Naive B cell (primary cell): ENCODE data around the gene FAAP20. TPM values are rescaled to one million over a fixed set of nuclear protein-coding genes. Genes with fewer than 3 reads are reported as not detected.
A peak's percentile ranks its signal among the peaks of the same experiment; 100 is the strongest.

Experiments
- ATAC-seq, 2 donors: fragments of 150-1000 bp; cut with Tn5 transposase; 2 replicates each; pipeline ENCODE4 v1.10.0; 2021; ENCODE audit warnings: low read depth in 2 of 2, mild to moderate bottlenecking in 2 of 2, moderate library complexity in 2 of 2
- DNase-seq: peaks from one replicate; pipeline ENCODE4 v3.0.0; 2022
- H3K27ac Mint-ChIP-seq, 6 donors: one replicate each; pipeline ENCODE4 v1.8.0; 2020 to 2022; ENCODE audit warnings: mild to moderate bottlenecking in 6 of 6, mixed read lengths in 6 of 6, moderate library complexity in 5 of 6, inconsistent platforms in 2 of 6
- H3K27me3 Mint-ChIP-seq, 3 donors: one replicate each; pipeline ENCODE4 v1.8.0; 2021 to 2022; ENCODE audit warnings: mixed read lengths in 3 of 3, mild to moderate bottlenecking in 1 of 3
- H3K36me3 Mint-ChIP-seq, 2 donors: one replicate each; pipeline ENCODE4 v1.8.0; 2020 to 2022; ENCODE audit warnings: mixed read lengths in 2 of 2, inconsistent platforms in 1 of 2, mild to moderate bottlenecking in 1 of 2
- H3K4me1 Mint-ChIP-seq, 3 donors: one replicate each; pipeline ENCODE4 v1.8.0; 2020 to 2022; ENCODE audit warnings: mixed read lengths in 3 of 3, inconsistent platforms in 1 of 3, mild to moderate bottlenecking in 1 of 3, moderate library complexity in 1 of 3
- H3K4me3 Mint-ChIP-seq, 8 donors: one replicate each; pipeline ENCODE4 v1.8.0; 2020 to 2022; ENCODE audit warnings: mild to moderate bottlenecking in 8 of 8, mixed read lengths in 8 of 8, moderate library complexity in 8 of 8, inconsistent platforms in 2 of 8
- H3K9me3 Mint-ChIP-seq, 7 donors: one replicate each; pipeline ENCODE4 v1.8.0; 2020 to 2022; ENCODE audit warnings: mixed read lengths in 7 of 7, mild to moderate bottlenecking in 5 of 7, inconsistent platforms in 2 of 7, moderate library complexity in 1 of 7
- polyA plus RNA-seq, 6 donors: library from polyadenylated mRNA; unstranded; fragments of 300-500 nt; fragmentation: Illumina TruSeq; gene quantifications; one replicate each; pipeline ENCODE4 v1.2.3, GENCODE V29; 2021; ENCODE audit warnings: low read depth in 6 of 6

Gene FAAP20
- polyA plus RNA-seq, 6 donors from 2014 or later, result 67.1 to 90.7 (median 77.7) TPM

GRCh38 chr1:2172012-2172411 is 22.6 kb downstream of the FAAP20 start:
- H3K27me3 Mint-ChIP-seq, result no peaks in the 10 kb centered on the region
- peaks cover 0 to 11% (median 3%) of the 10 kb centered on the region in 3 donors for H3K4me1 Mint-ChIP-seq
- no peak overlapping the region for H3K4me3 Mint-ChIP-seq
- H3K36me3 Mint-ChIP-seq, result peaks cover 0 to 6% of the 10 kb centered on the region in 2 donors
- no peak overlapping the region for H3K27ac Mint-ChIP-seq
- DNase-seq (no peak), ATAC-seq (no peak)
- H3K9me3 Mint-ChIP-seq, result no peaks in the 10 kb centered on the region

- Mint-ChIP-seq H3K4me3 (no peak overlapping the region), H3K4me1 (peaks cover 0 to 11% (median 0%) of the 10 kb centered on the region in 3 donors), H3K9me3 (no peaks in the 10 kb centered on the region), H3K27me3 (no peaks in the 10 kb centered on the region), H3K27ac (peak overlapping the region in 1 of 6 donors; percentile 82), H3K36me3 (peaks cover 0 to 6% of the 10 kb centered on the region in 2 donors)
- no peak for ATAC-seq
- DNase-seq, result no peak
Measured at GRCh38 chr1:2170211-2170610, 24.4 kb downstream of the FAAP20 start.

DNA sequence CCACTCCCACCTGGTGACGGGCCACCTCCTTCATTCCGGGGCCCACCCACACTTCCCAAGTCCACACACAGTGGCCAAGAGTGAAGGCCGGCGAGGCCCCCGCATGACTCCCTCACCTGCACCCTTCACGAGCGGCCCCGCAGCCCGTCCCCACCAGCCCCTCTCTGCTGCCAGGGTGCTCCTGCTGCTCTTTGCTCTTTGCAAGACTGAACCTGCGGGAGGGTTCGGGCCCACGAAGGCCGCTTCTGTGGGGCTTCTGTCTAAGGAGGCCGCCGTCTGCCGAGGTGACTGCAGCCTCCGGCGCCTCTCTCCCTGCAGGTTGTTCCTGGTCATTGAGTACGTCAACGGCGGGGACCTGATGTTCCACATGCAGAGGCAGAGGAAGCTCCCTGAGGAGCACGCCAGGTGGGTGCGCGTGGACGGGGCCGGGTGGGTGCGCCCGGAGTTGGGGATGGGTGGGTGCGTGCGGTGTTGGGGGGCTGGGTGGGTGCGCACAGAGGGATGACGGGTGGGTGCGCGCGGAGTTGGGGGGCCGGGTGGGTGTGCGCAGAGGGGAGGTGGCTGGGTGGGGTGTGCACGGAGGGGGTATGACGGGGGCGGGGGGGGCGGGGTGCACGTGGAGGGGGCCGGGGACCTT is 25.3 kb downstream of the FAAP20 start:
- Mint-ChIP-seq H3K36me3 (peaks cover 0 to 6% of the 10 kb centered on the region in 2 donors), H3K9me3 (no peaks in the 10 kb centered on the region), H3K27ac (no peak overlapping the region), H3K4me1 (peaks cover 0 to 6% (median 0%) of the 10 kb centered on the region in 3 donors), H3K4me3 (no peak overlapping the region), H3K27me3 (no peaks in the 10 kb centered on the region)
- no peak for ATAC-seq
- DNase-seq, result no peak

DNA sequence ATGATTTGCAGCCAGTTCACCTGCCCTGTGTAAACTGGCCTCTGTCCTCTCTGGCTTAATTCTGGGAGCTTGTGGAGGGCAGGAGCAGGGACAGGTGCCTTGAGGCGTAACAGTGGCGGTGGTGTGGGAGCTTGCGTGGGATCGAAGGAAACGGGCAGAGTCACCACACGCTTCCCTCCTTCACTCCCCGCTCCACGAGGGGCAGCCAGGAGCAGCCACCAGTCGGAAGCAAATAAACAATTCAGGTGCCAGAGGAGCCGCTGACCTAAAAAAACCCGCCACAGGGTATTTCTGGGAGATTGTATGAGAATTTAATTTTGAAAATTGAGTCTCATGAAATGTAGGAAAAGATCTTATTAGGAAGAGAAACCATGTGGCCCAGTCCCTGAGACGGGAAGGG is 26.0 kb downstream of the FAAP20 start:
- Mint-ChIP-seq H3K36me3 (peaks cover 0 to 6% of the 10 kb centered on the region in 2 donors), H3K27ac (peak overlapping the region in 1 of 6 donors; percentile 38), H3K4me1 (no peaks in the 10 kb centered on the region), H3K4me3 (no peak overlapping the region), H3K9me3 (no peaks in the 10 kb centered on the region), H3K27me3 (no peaks in the 10 kb centered on the region)
- ATAC-seq (no peak), DNase-seq (no peak)

GRCh38 chr1:2168090-2168489 is 26.5 kb downstream of the FAAP20 start:
- no peaks in the 10 kb centered on the region for H3K4me1 Mint-ChIP-seq
- no peak overlapping the region for H3K27ac Mint-ChIP-seq
- no peak overlapping the region for H3K4me3 Mint-ChIP-seq
- peaks cover 0 to 4% (median 0%) of the 10 kb centered on the region in 7 donors for H3K9me3 Mint-ChIP-seq
- ATAC-seq, result no peak
- H3K36me3 Mint-ChIP-seq, result peaks cover 3 to 8% of the 10 kb centered on the region in 2 donors
- no peaks in the 10 kb centered on the region for H3K27me3 Mint-ChIP-seq
- DNase-seq, result no peak

DNA sequence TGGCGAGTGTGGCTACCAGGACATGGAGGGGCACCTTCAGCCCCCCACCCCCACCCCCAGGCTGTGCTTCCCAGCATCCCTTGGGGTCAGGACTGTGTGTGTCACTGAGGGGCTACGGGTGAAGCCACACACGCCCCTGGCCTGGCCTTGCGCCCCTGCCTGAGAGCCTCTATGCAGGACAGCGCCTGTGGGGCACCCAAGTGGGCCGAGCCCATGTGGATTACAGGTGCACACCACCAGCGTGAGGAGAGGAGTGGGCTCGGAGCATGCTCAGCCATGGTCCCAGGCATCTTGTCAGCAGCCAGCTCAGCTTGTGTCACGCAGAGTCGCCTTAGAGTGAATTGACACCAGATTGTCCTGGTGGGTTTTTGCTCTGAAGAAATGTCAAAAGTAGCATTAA is 27.9 kb downstream of the FAAP20 start:
- H3K9me3 Mint-ChIP-seq, result peaks cover 0 to 5% (median 0%) of the 10 kb centered on the region in 7 donors
- no peak overlapping the region for H3K4me3 Mint-ChIP-seq
- H3K36me3 Mint-ChIP-seq, result peaks cover 9 to 13% of the 10 kb centered on the region in 2 donors
- no peak for DNase-seq
- H3K27me3 Mint-ChIP-seq, result no peaks in the 10 kb centered on the region
- H3K27ac Mint-ChIP-seq, result no peak overlapping the region
- H3K4me1 Mint-ChIP-seq, result no peaks in the 10 kb centered on the region
- ATAC-seq, result no peak

GRCh38 chr1:2166254-2166653 is 28.3 kb downstream of the FAAP20 start:
- DNase-seq, result no peak
- H3K27ac Mint-ChIP-seq, result no peak overlapping the region
- no peaks in the 10 kb centered on the region for H3K27me3 Mint-ChIP-seq
- H3K36me3 Mint-ChIP-seq, result peaks cover 9 to 13% of the 10 kb centered on the region in 2 donors
- no peak for ATAC-seq
- no peaks in the 10 kb centered on the region for H3K4me1 Mint-ChIP-seq
- H3K9me3 Mint-ChIP-seq, result peaks cover 0 to 5% (median 0%) of the 10 kb centered on the region in 7 donors
- no peak overlapping the region for H3K4me3 Mint-ChIP-seq

DNA sequence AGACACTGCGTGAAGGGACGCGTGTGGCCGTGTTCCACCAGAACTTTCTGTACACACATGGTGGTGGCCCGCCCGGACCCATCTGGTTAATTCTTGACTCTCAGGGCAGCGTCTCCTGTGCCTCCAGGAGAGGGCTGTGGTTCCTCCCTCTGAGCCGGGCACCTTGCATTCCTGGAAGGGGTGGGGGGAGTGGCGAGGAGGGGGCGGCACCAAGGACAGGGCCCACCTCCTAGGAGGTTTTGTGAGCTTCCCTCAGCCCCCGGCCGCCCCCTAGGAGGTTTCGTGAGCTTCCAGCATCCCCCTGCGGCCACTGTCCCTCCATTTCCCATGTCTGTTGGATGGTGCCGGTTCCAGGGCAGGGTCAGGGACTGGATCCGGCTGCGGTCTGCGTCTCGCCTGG is 28.9 kb downstream of the FAAP20 start:
- DNase-seq (no peak), ATAC-seq (no peak)
- H3K4me1 Mint-ChIP-seq, result no peaks in the 10 kb centered on the region
- no peak overlapping the region for H3K27ac Mint-ChIP-seq
- H3K9me3 Mint-ChIP-seq, result peaks cover 0 to 5% (median 0%) of the 10 kb centered on the region in 7 donors
- H3K27me3 Mint-ChIP-seq, result no peaks in the 10 kb centered on the region
- peaks cover 9 to 13% of the 10 kb centered on the region in 2 donors for H3K36me3 Mint-ChIP-seq
- no peak overlapping the region for H3K4me3 Mint-ChIP-seq

DNA sequence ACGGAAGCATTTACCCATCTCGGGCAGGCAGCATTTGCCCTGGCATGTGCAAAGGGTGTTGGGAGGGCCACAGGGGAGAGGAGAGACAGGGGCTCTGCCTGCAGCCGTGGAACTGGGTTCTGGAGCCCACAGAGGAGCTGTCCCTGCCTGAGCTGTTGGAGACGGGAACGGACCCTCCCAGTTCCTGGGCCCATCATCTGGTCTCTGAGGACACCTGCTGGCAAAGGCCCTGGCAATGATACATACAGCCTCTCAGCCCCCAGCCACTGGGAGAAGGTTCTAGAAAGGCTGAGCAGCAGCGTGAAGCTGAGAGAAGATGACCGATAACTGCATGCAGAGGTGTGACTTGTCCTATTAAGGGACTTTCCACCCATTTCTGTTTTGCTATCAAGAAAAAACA is 31.4 kb downstream of the FAAP20 start:
- Mint-ChIP-seq H3K9me3 (peaks cover 0 to 5% (median 0%) of the 10 kb centered on the region in 7 donors), H3K27me3 (no peaks in the 10 kb centered on the region), H3K27ac (peak overlapping the region in 2 of 6 donors; percentile 16 to 56), H3K4me1 (no peaks in the 10 kb centered on the region), H3K36me3 (peaks cover 18 to 20% of the 10 kb centered on the region in 2 donors), H3K4me3 (no peak overlapping the region)
- no peak for ATAC-seq
- DNase-seq, result no peak

DNA sequence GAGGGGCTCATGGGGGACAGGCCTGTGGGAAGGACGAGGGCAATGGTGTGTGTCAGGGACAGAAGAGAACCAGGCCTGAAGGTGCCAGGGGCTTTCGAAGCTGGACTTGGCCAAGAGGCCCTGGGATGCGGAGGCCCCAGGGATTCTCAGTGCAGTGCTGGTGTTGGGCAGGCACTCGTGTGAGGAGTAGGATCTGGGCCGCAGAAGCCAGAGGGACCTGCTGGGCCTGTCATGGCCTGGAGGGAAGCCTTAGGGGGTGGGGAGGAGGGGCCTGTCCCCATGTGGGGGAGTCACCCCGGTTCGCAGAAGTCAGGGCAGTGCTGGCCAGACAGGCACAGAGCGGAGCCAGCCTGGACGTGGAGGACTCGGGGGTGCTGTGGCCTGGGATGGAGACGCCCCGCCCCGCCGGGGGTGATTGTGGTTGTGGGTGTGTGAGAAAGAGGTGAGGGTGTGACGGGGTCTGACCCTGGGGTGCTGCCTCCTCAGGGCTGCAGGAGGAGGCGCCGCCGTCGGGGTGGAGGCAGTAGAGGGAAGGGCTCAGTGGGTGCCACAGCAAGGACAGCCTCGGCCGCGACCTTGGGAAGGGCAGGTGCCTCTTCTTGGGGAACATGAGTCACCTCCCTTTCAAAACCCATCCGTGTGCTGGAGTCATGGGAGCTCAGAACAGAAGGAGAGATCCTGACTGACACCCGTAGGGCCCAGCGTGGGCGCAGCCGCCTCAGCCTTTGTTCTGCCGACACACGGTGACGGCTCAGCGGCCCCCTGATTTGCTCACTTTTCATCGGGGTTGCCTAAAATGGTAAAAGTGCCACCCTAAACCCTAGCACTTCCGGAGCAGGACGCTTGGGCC is 33.9 kb downstream of the FAAP20 start:
- Mint-ChIP-seq H3K27ac (peak overlapping the region in 1 of 6 donors; percentile 76), H3K4me3 (no peak overlapping the region), H3K36me3 (peaks cover 28 to 33% of the 10 kb centered on the region in 2 donors), H3K9me3 (peaks cover 0 to 5% (median 0%) of the 10 kb centered on the region in 7 donors), H3K27me3 (no peaks in the 10 kb centered on the region), H3K4me1 (no peaks in the 10 kb centered on the region)
- ATAC-seq (no peak), DNase-seq (no peak)

- H3K27ac Mint-ChIP-seq, result no peak overlapping the region
- H3K27me3 Mint-ChIP-seq, result no peaks in the 10 kb centered on the region
- no peak for ATAC-seq
Measured at GRCh38 chr1:2159124-2159523, 35.4 kb downstream of the FAAP20 start.

DNA sequence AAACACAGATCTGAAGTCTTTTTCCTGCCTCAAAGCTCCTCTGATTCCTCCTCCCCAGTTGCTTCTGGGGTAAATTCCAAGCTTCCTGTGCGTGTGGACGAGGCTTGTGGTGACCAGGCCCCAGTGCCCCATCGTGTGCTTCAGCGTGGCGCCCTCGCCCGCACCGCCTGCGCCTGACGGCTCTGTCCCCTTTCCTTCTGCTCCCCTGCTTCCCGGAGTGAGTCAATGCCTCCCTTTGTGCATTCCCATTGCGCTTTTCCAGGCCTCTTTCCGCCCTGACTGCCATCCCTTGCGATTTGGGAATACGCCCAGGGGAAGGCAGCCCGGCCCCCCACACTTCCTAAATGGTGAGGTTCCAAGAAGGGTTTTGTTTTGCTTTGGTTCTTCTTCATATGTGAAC is 36.3 kb downstream of the FAAP20 start:
- DNase-seq (no peak), ATAC-seq (no peak)
- H3K27ac Mint-ChIP-seq, result no peak overlapping the region
- H3K36me3 Mint-ChIP-seq, result peaks cover 34 to 45% of the 10 kb centered on the region in 2 donors
- H3K9me3 Mint-ChIP-seq, result peaks cover 0 to 8% (median 0%) of the 10 kb centered on the region in 7 donors
- peaks cover 0 to 7% (median 0%) of the 10 kb centered on the region in 3 donors for H3K4me1 Mint-ChIP-seq
- no peaks in the 10 kb centered on the region for H3K27me3 Mint-ChIP-seq
- H3K4me3 Mint-ChIP-seq, result no peak overlapping the region

More at GRCh38 chr1:2159124-2159523, 35.4 kb downstream of the FAAP20 start:
- Mint-ChIP-seq H3K4me1 (peaks cover 0 to 7% (median 0%) of the 10 kb centered on the region in 3 donors), H3K36me3 (peaks cover 36 to 45% of the 10 kb centered on the region in 2 donors), H3K9me3 (peaks cover 0 to 10% (median 0%) of the 10 kb centered on the region in 7 donors), H3K4me3 (no peak overlapping the region)
- DNase-seq, result no peak

GRCh38 chr1:2157856-2158255 is 36.7 kb downstream of the FAAP20 start:
- H3K4me1 Mint-ChIP-seq, result peaks cover 0 to 7% (median 0%) of the 10 kb centered on the region in 3 donors
- no peak for ATAC-seq
- no peak for DNase-seq
- no peak overlapping the region for H3K4me3 Mint-ChIP-seq
- H3K36me3 Mint-ChIP-seq, result peaks cover 32 to 41% of the 10 kb centered on the region in 2 donors
- no peak overlapping the region for H3K27ac Mint-ChIP-seq
- H3K9me3 Mint-ChIP-seq, result peaks cover 0 to 8% (median 0%) of the 10 kb centered on the region in 7 donors
- H3K27me3 Mint-ChIP-seq, result no peaks in the 10 kb centered on the region

DNA sequence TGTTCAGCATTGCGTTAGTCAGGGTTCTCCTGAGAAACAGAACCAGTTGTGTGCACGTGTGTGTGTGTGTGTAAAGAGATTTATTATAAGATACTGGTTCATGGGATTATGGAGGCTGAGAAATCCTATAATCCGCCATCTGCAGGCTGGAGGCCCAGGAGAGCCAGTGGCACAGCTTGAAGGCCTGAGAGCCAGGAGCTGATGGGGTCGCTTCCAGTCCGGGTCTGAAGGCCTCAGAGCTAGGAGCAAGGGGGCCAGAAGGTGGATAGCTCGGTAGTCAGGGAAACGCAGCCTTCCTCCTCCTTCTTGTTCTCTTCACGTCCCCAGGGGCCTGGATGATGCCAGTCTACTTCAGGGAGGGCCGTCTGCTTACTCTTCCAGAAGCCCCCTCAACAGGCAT is 37.7 kb downstream of the FAAP20 start:
- no peak for DNase-seq
- H3K4me1 Mint-ChIP-seq, result peaks cover 0 to 7% (median 0%) of the 10 kb centered on the region in 3 donors
- peaks cover 0 to 8% (median 0%) of the 10 kb centered on the region in 7 donors for H3K9me3 Mint-ChIP-seq
- no peak for ATAC-seq
- no peaks in the 10 kb centered on the region for H3K27me3 Mint-ChIP-seq
- no peak overlapping the region for H3K27ac Mint-ChIP-seq
- peaks cover 32 to 44% of the 10 kb centered on the region in 2 donors for H3K36me3 Mint-ChIP-seq
- no peak overlapping the region for H3K4me3 Mint-ChIP-seq
